ENCODE data around the gene C3orf18. TPM values are rescaled to one million over a fixed set of nuclear protein-coding genes. Genes with fewer than 3 reads are reported as not detected.
A peak's percentile ranks its signal among the peaks of the same experiment; 100 is the strongest.

Gene C3orf18
- total and polyA plus RNA-seq, 2 experiments from 2014 or later = 2.4 to 7.7 TPM

- H3K27ac Mint-ChIP-seq = peak overlapping the region; percentile 54; the same call in 1 of the 2 replicates
These were observed 42.2 kb downstream of the C3orf18 start for GRCh38 chr3:50525191-50525910.

GRCh38 chr3:50524746-50525145 lies 42.8 kb downstream of the C3orf18 start:
- DNase-seq (ENCODE audit: low spot score) (no peak), ATAC-seq (no peak)
- Mint-ChIP-seq H3K36me3 (ENCODE audit: low read depth) (no peaks in the 10 kb centered on the region), H3K4me3 (no peak overlapping the region), H3K4me1 (peaks cover 56% of the 10 kb centered on the region), H3K27me3 (ENCODE audit: insufficient read depth, low read depth, poor library complexity) (peaks cover 22% of the 10 kb centered on the region), H3K9me3 (no peaks in the 10 kb centered on the region), H3K27ac (no peak overlapping the region)
- Histone ChIP-seq H2AFZ (no peak overlapping the region), H3K9me2 (ENCODE audit: insufficient read depth) (no peaks in the 10 kb centered on the region), H4K20me1 (replicated peaks; ENCODE audit: insufficient read depth) (no peaks in the 10 kb centered on the region), H3K4me2 (no peak overlapping the region), H3K36me3 (ENCODE audit: insufficient read depth) (no peaks in the 10 kb centered on the region; the same call in 1 of the 2 replicates), H3F3A (replicated peaks; ENCODE audit: low read depth) (no peaks in the 10 kb centered on the region), H3K27me3 (ENCODE audit: insufficient read depth) (peaks cover 4% of the 10 kb centered on the region; the same call in 1 of the 2 replicates), H3K79me2 (replicated peaks; ENCODE audit: insufficient read depth) (no peaks in the 10 kb centered on the region), H3K4me1 (ENCODE audit: insufficient read depth) (peaks cover 34% of the 10 kb centered on the region), H3K4me3 (no peak overlapping the region), H3K27ac (ENCODE audit: low read depth) (no peak overlapping the region)
- TF ChIP-seq EZH2 (IDR thresholded peaks at IDR 0.05; ENCODE audit: low read depth, unreplicated experiment) (no peak), ZNF114 (CRISPR knock-in tag; IDR thresholded peaks at IDR 0.05) (no peak), EZH2phosphoT487 (IDR thresholded peaks at IDR 0.05; ENCODE audit: unreplicated experiment) (no peak), ZNF331 (CRISPR knock-in tag; IDR thresholded peaks at IDR 0.05; ENCODE audit: low read depth) (no peak), CTCF (conservative IDR thresholded peaks at IDR 0.05; ENCODE audit: low read depth in 2 of 2) (no peak), CREB1 (CRISPR knock-in tag; IDR thresholded peaks at IDR 0.05; ENCODE audit: low read depth) (no peak), NANOG (IDR thresholded peaks at IDR 0.05; ENCODE audit: borderline replicate concordance) (no peak), REST (IDR thresholded peaks at IDR 0.05; ENCODE audit: unreplicated experiment) (no peak), ETS1 (IDR thresholded peaks at IDR 0.05) (no peak), JUNB (IDR thresholded peaks at IDR 0.05; ENCODE audit: unreplicated experiment) (no peak), POLR2AphosphoS5 (IDR thresholded peaks at IDR 0.05; ENCODE audit: low read depth) (no peak), STAT1 (IDR thresholded peaks at IDR 0.05; ENCODE audit: unreplicated experiment) (no peak)

More at GRCh38 chr3:50525191-50525910, 42.2 kb downstream of the C3orf18 start:
- Mint-ChIP-seq H3K9me3 (no peaks in the 10 kb centered on the region), H3K27me3 (ENCODE audit: insufficient read depth, low read depth, poor library complexity) (peaks cover 24% of the 10 kb centered on the region), H3K4me1 (peaks cover 59% of the 10 kb centered on the region), H3K36me3 (ENCODE audit: low read depth) (no peaks in the 10 kb centered on the region), H3K4me3 (no peak overlapping the region; the same call in 2 of the 3 replicates)
- no peaks in the 10 kb centered on the region for H3K79me2 ChIP-seq (replicated peaks; ENCODE audit: insufficient read depth)
- no peak overlapping the region for H3K27ac ChIP-seq (ENCODE audit: low read depth)
- no peaks in the 10 kb centered on the region for H3F3A ChIP-seq (replicated peaks; ENCODE audit: low read depth)
- H3K4me3 ChIP-seq = no peak overlapping the region
- H3K27me3 ChIP-seq (ENCODE audit: insufficient read depth) = peaks cover 9% of the 10 kb centered on the region; the same call in 1 of the 2 replicates
- H3K36me3 ChIP-seq (ENCODE audit: insufficient read depth) = no peaks in the 10 kb centered on the region; the same call in 1 of the 2 replicates
- H3K4me1 ChIP-seq (ENCODE audit: insufficient read depth) = peaks cover 34% of the 10 kb centered on the region
- DNase-seq (ENCODE audit: low spot score) (no peak), ATAC-seq (no peak)
- no peak for TF ChIP-seq EZH2phosphoT487 (IDR thresholded peaks at IDR 0.05; ENCODE audit: unreplicated experiment)
- no peak overlapping the region for H3K4me2 ChIP-seq
- H2AFZ ChIP-seq = no peak overlapping the region
- H3K9me2 ChIP-seq (ENCODE audit: insufficient read depth) = no peaks in the 10 kb centered on the region
- no peaks in the 10 kb centered on the region for H4K20me1 ChIP-seq (replicated peaks; ENCODE audit: insufficient read depth)

Data from GM23338 (cell line).